GM18507 (cell line): Measurements from ENCODE around the gene TPH1.

Source experiments
- DNase-seq: peaks from one replicate; pipeline ENCODE4 v3.0.0; 2011; ENCODE audit warnings: low read depth; ENCODE audit not compliant: insufficient read length; ENCODE audit errors: extremely low spot score
- FAIRE-seq: peaks from 2 replicates; lab custom pipeline; 2011; peaks lifted over from hg19 to GRCh38; lab: Jason Lieb, UNC

Gene TPH1

GRCh38 chr11:18046116-18046777, at the start of gene TPH1:
Gene TPH1, minus strand, starts transcription at chr11:18046269. Its CDS starts 5,507 bp downstream, at chr11:18040762.
- FAIRE-seq = no peak
- DNase-seq = no peak

GRCh38 chr11:18093959-18094358, 47.9 kb upstream of the TPH1 start:
- FAIRE-seq = no peak
- no peak for DNase-seq

GRCh38 chr11:18091731-18092130, 45.7 kb upstream of the TPH1 start:
- FAIRE-seq (no peak), DNase-seq (no peak)

- no peak for FAIRE-seq
- no peak for DNase-seq
Observed at GRCh38 chr11:18088966-18089365, 42.9 kb upstream of the TPH1 start.

GRCh38 chr11:18088366-18088765, 42.3 kb upstream of the TPH1 start:
- FAIRE-seq (no peak), DNase-seq (no peak)

GRCh38 chr11:18081551-18081950, 35.5 kb upstream of the TPH1 start:
- FAIRE-seq (no peak), DNase-seq (no peak)

- FAIRE-seq (no peak), DNase-seq (no peak)
Observed at GRCh38 chr11:18080451-18080850, 34.4 kb upstream of the TPH1 start.

GRCh38 chr11:18078909-18079308, 32.8 kb upstream of the TPH1 start:
- no peak for FAIRE-seq
- no peak for DNase-seq

GRCh38 chr11:18075444-18075843, 29.4 kb upstream of the TPH1 start:
- FAIRE-seq = no peak
- DNase-seq = no peak

- no peak for FAIRE-seq
- DNase-seq = no peak
Observed at GRCh38 chr11:18071098-18071705, 25.1 kb upstream of the TPH1 start.

- FAIRE-seq (no peak), DNase-seq (no peak)
Observed at GRCh38 chr11:18067372-18067771, 21.3 kb upstream of the TPH1 start.

- FAIRE-seq = no peak
- no peak for DNase-seq
Observed at GRCh38 chr11:18066626-18067025, 20.6 kb upstream of the TPH1 start.

GRCh38 chr11:18065572-18065971, 19.5 kb upstream of the TPH1 start:
- no peak for DNase-seq
- FAIRE-seq = no peak

- no peak for FAIRE-seq
- no peak for DNase-seq
Observed at GRCh38 chr11:18064450-18065054, 18.5 kb upstream of the TPH1 start.

GRCh38 chr11:18063862-18064434, 17.9 kb upstream of the TPH1 start:
- FAIRE-seq = no peak
- no peak for DNase-seq

GRCh38 chr11:18063125-18063524, 17.1 kb upstream of the TPH1 start:
- FAIRE-seq (no peak), DNase-seq (no peak)

GRCh38 chr11:18061351-18061750, 15.3 kb upstream of the TPH1 start:
- DNase-seq (no peak), FAIRE-seq (no peak)

- DNase-seq (no peak), FAIRE-seq (no peak)
Observed at GRCh38 chr11:18056561-18057181, 10.6 kb upstream of the TPH1 start.

GRCh38 chr11:18054511-18055103, 8.5 kb upstream of the TPH1 start:
- DNase-seq (no peak), FAIRE-seq (no peak)

GRCh38 chr11:18050848-18051247, 4.8 kb upstream of the TPH1 start:
- DNase-seq = no peak
- peak; percentile 38 for FAIRE-seq
